ENCODE results near the gene RCC2.

Gene RCC2

DNA sequence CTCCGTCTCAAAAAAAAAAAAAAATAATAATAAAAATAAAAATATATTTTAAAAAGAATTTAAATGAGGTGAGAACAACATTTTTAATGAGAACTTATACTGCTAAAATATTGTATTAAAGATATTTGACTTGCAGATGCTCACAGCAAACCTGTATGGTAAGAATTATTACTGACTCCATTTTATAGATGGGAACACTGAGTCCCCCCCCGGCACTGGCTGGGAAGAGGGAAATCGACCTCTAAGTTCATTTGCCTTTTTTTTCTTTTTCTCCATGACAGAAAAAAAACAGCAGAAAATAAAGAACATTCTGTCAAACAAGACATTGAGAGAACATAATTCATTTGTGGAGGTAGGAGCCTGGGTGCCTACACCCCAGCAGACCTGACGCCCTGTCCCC lies 80.9 kb downstream of the RCC2 start:
- Histone ChIP-seq H3K9me3 (ENCODE audit: control insufficient read depth, low read length) (no peaks in the 10 kb centered on the region), H3K27me3 (ENCODE audit: control insufficient read depth, insufficient read depth, low read length) (no peaks in the 10 kb centered on the region), H3K9ac (no peak overlapping the region), H3K36me3 (ENCODE audit: control insufficient read depth, insufficient read depth, low read length) (no peaks in the 10 kb centered on the region), H3K4me1 (no peaks in the 10 kb centered on the region), H3K4me2 (ENCODE audit: low read length) (no peak overlapping the region), H3K79me2 (no peaks in the 10 kb centered on the region), H2AFZ (no peak overlapping the region), H3K4me3 (ENCODE audit: low read depth, low read length) (no peak overlapping the region), H3K27ac (no peak overlapping the region)
- TF ChIP-seq, protein P1, sequence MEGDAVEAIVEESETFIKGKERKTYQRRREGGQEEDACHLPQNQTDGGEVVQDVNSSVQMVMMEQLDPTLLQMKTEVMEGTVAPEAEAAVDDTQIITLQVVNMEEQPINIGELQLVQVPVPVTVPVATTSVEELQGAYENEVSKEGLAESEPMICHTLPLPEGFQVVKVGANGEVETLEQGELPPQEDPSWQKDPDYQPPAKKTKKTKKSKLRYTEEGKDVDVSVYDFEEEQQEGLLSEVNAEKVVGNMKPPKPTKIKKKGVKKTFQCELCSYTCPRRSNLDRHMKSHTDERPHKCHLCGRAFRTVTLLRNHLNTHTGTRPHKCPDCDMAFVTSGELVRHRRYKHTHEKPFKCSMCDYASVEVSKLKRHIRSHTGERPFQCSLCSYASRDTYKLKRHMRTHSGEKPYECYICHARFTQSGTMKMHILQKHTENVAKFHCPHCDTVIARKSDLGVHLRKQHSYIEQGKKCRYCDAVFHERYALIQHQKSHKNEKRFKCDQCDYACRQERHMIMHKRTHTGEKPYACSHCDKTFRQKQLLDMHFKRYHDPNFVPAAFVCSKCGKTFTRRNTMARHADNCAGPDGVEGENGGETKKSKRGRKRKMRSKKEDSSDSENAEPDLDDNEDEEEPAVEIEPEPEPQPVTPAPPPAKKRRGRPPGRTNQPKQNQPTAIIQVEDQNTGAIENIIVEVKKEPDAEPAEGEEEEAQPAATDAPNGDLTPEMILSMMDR (IDR thresholded peaks at IDR 0.05) = no peak
